Fibroblast of lung (primary cell): ENCODE measurements around the gene PTPN5.

ENCODE experiments used
- EZH2 ChIP-seq: IDR thresholded peaks from 2 replicates; pipeline ENCODE4 v1.5.1; 2012; ENCODE audit warnings: low read length, control low read depth, mild to moderate bottlenecking; ENCODE audit errors: missing control alignments
- TF ChIP-seq, protein P1 (sequence below), 2 donors: IDR thresholded peaks in 1 of 2; conservative IDR thresholded peaks in 1 of 2; 1 replicate in 1 of 2; 2 replicates in 1 of 2; pipeline ENCODE4 v1.5.1; 2011 to 2012; ENCODE audit warnings: low read length in 2 of 2, control low read depth in 1 of 2, inconsistent platforms in 1 of 2, low read depth in 1 of 2, mild to moderate bottlenecking in 1 of 2

DNA sequence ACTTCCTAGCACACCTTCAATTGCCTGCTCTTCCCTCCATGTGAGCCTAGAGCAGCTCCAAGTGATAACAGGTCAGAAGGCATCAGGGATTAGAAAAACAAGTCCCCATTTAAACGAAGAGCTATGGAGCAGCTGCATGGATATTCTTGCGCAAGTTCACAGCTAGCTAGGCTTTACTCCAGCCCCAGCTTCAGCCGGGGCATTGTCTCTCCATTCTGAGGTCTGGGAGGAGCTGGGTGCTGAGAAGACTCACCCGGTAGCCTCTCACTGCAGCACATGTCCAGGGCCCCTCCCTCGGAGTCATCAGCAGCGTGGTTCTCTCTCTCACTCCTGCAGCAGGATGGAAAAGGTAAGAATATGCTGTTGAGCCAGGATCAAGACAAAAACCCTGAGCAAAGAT lies 26.0 kb downstream of the PTPN5 start:
- TF ChIP-seq, protein P1, sequence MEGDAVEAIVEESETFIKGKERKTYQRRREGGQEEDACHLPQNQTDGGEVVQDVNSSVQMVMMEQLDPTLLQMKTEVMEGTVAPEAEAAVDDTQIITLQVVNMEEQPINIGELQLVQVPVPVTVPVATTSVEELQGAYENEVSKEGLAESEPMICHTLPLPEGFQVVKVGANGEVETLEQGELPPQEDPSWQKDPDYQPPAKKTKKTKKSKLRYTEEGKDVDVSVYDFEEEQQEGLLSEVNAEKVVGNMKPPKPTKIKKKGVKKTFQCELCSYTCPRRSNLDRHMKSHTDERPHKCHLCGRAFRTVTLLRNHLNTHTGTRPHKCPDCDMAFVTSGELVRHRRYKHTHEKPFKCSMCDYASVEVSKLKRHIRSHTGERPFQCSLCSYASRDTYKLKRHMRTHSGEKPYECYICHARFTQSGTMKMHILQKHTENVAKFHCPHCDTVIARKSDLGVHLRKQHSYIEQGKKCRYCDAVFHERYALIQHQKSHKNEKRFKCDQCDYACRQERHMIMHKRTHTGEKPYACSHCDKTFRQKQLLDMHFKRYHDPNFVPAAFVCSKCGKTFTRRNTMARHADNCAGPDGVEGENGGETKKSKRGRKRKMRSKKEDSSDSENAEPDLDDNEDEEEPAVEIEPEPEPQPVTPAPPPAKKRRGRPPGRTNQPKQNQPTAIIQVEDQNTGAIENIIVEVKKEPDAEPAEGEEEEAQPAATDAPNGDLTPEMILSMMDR (conservative IDR thresholded peaks at IDR 0.05 in 1 of 2, IDR thresholded peaks at IDR 0.05 in 1 of 2; ENCODE audit: low read depth in 1 of 2, low read length in 2 of 2) = no peak
- no peak for TF ChIP-seq EZH2
